ENCODE measurements around the gene CUX1.

The CUX1 gene

GRCh38 chr7:102225025-102225424 is 407.6 kb downstream of the CUX1 start:
- Histone ChIP-seq H3K9me3 (ENCODE audit: control insufficient read depth, insufficient read depth, low read depth, low read length) (no peaks in the 10 kb centered on the region), H3K4me3 (ENCODE audit: low read depth, low read length) (no peak overlapping the region), H3K36me3 (ENCODE audit: control insufficient read depth in 2 of 2, insufficient read depth in 1 of 2, low read length in 2 of 2) (peaks cover 4 to 16% of the 10 kb centered on the region in 2 experiments; a peak in 2 of 3 replicates), H3K4me1 (ENCODE audit: control insufficient read depth, insufficient read depth, low read length) (no peaks in the 10 kb centered on the region), H3K27ac (ENCODE audit: extremely low read depth, low read depth, low read length) (no peak overlapping the region)
- TF ChIP-seq KLF8 (tag by site-specific recombination; IDR thresholded peaks at IDR 0.05) (no peak), ZNF624 (tag by site-specific recombination; IDR thresholded peaks at IDR 0.05) (no peak), HOXC10 (CRISPR knock-in tag; IDR thresholded peaks at IDR 0.05) (no peak), ZNF138 (tag by site-specific recombination; IDR thresholded peaks at IDR 0.05; ENCODE audit: borderline replicate concordance) (no peak), SCRT1 (tag by site-specific recombination; IDR thresholded peaks at IDR 0.05; ENCODE audit: borderline replicate concordance) (no peak), IKZF3 (tag by site-specific recombination; IDR thresholded peaks at IDR 0.05) (no peak), MZF1 (tag by site-specific recombination; IDR thresholded peaks at IDR 0.05; ENCODE audit: borderline replicate concordance) (no peak), ZNF555 (tag by site-specific recombination; conservative IDR thresholded peaks at IDR 0.05) (no peak), ZNF449 (tag by site-specific recombination; IDR thresholded peaks at IDR 0.05) (no peak), SP2 (tag by site-specific recombination; IDR thresholded peaks at IDR 0.05) (no peak), ZFHX2 (tag by site-specific recombination; conservative IDR thresholded peaks at IDR 0.05) (no peak), ZBTB7A (tag by site-specific recombination; IDR thresholded peaks at IDR 0.05; ENCODE audit: low read depth) (no peak), YY1 (tag by site-specific recombination; IDR thresholded peaks at IDR 0.05) (no peak), ZNF660 (tag by site-specific recombination; IDR thresholded peaks at IDR 0.05) (no peak), ZSCAN5A (tag by site-specific recombination; IDR thresholded peaks at IDR 0.05) (no peak)
- CTCF ChIA-PET = interaction anchor here (0.7 kb wide), 1 partner anchor 21 kb away, joined by 4 read pairs; no protein-coding TSS in a partner anchor
- POLR2A ChIA-PET = no interaction called here

- Histone ChIP-seq H3K4me1 (ENCODE audit: control insufficient read depth, insufficient read depth, low read length) (no peaks in the 10 kb centered on the region), H3K27ac (ENCODE audit: extremely low read depth, low read depth, low read length) (no peak overlapping the region), H3K9me3 (ENCODE audit: control insufficient read depth, insufficient read depth, low read depth, low read length) (no peaks in the 10 kb centered on the region), H3K4me3 (ENCODE audit: low read depth, low read length) (no peak overlapping the region), H3K36me3 (ENCODE audit: control insufficient read depth in 2 of 2, insufficient read depth in 1 of 2, low read length in 2 of 2) (peaks cover 7 to 16% of the 10 kb centered on the region in 2 experiments; a peak in 2 of 3 replicates)
- TF ChIP-seq ZIC2 (tag by site-specific recombination; IDR thresholded peaks at IDR 0.05) = no peak
- no peak for TF ChIP-seq GLI2 (tag by site-specific recombination; IDR thresholded peaks at IDR 0.05; ENCODE audit: borderline replicate concordance, low read depth)
- no peak for TF ChIP-seq ZFP69B (tag by site-specific recombination; IDR thresholded peaks at IDR 0.05)
- no peak for TF ChIP-seq ZBTB26 (tag by site-specific recombination; optimal IDR thresholded peaks at IDR 0.05)
- TF ChIP-seq PRDM10 (tag by site-specific recombination; IDR thresholded peaks at IDR 0.05) = no peak
- ChIA-PET POLR2A (no interaction called here), CTCF (interaction anchor here (0.6 to 0.7 kb wide), 2 partner anchors 45 to 237 kb away, joined by 4 to 7 read pairs; no protein-coding TSS in a partner anchor)
Measured at GRCh38 chr7:102227371-102227770, 409.9 kb downstream of the CUX1 start.
